Measurements from ENCODE around the gene PLEKHG1.

PLEKHG1 gene

DNA sequence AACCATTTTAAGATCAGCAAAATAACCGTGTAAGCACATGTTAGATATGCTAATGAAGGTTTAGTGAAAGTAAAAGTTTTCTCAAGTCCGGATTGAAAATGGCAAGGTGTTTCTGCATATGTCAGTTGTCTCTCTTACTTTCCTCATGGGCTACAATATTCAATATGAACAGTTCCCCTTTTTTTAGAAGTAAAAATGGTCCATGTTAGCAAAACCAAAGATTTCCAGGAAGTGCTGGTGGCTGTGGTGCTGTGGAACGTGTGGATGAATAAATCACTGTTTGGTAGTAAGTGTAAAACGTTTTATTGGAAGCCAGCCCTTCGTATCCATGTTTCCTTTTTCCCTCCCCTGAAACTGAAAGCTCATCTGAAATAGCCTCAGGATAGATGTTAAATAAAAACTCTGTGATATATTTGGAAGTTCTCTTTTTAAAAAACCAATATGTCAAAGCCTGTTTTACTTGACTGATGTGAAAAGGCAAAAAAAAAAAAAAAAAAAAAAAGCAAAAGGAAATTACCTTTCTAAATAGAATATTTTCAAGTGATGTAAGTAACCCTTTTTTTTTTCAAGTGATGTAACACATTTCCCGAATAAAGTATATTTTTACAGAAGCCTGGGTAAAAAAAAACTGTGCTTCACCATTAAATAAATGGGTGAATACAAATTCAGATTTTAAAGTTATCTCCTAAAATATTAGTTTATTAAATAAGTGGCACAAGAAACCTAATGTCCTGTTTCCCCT, 41.9 kb downstream of the PLEKHG1 start:
- DNase-seq, result no peak

DNA sequence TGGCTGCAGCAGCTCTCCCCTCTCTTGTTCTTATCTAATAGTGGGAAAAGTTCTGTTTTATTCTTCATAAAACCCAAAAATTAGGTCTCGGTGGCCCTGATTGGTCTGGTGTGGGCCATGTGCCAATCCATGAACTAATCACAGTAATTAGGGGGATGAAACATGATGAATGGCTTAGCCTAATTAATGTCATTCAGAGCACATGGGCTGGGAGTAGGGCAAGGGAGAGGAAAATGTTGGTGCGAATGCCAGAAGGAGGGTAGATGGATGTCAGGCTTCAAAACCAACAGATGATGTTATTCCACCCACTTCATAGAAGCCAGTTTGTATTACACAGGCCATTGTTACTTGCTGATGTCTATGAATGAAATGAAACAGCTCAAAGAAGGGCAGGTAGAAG, 46.5 kb downstream of the PLEKHG1 start:
- no peak for DNase-seq

DNA sequence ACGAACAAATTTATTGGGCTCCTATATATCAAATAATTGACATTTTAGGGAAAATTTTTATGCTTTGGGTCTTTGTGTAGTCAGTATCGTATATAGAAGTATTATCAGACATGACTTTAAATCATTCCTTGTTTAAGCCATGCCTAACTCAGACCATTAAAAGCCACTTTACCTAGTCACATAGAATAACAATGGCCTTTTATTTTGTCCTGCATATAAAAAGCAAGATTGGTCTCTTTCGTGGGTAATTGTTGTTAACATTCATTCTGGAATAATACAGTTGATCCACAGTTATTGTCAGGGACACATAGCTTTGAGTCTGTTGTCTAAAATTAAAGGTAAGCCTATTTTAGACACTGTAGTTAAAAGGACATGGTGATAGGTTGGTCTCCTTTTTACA, 47.4 kb downstream of the PLEKHG1 start:
- no peak for DNase-seq

All from stimulated activated CD4-positive, alpha-beta T cell treated with anti-CD3 and anti-CD28 coated beads, Interleukin-4, amount 100 ng/mL, for 1 hour (primary cell).